MM.1S (cell line): ENCODE data around the gene XPR1.
"Not testable (repeated sequence)": the region's sequence is repeated elsewhere in the genome, so short reads cannot be mapped to it uniquely, and the experiment has no call there.

Experiments
- CTCF ChIP-seq: fragments of 300-600 bp; sonication (generic); IDR thresholded peaks from 2 replicates; pipeline ENCODE4 v1.5.1; 2016; ENCODE audit warnings: antibody characterized with exemption, low read length, mixed read lengths
- EZH2 ChIP-seq: fragments of 300-600 bp; sonication (generic); optimal IDR thresholded peaks from 2 replicates; pipeline ENCODE3; 2017; ENCODE audit warnings: low read depth, mild to moderate bottlenecking, antibody characterized with exemption, low read length, mixed read lengths

- not testable (repeated sequence) for TF ChIP-seq CTCF, EZH2
Observed at GRCh38 chr1:180857947-180858725, 226.3 kb downstream of the XPR1 start.
